Stimulated activated CD8-positive, alpha-beta memory T cell treated with anti-CD3 and anti-CD28 coated beads, Interleukin-4, amount 100 ng/mL, for 4 hours (primary cell): ENCODE data around the gene ANK2.
A peak's percentile ranks its signal among the peaks of the same experiment; 100 is the strongest.

Source experiments
- DNase-seq, 2 donors: peaks; one replicate each; pipeline ENCODE4 v3.0.0-alpha.2; 2020; ENCODE audit warnings: low read depth in 2 of 2, low spot score in 1 of 2

The ANK2 gene

DNA sequence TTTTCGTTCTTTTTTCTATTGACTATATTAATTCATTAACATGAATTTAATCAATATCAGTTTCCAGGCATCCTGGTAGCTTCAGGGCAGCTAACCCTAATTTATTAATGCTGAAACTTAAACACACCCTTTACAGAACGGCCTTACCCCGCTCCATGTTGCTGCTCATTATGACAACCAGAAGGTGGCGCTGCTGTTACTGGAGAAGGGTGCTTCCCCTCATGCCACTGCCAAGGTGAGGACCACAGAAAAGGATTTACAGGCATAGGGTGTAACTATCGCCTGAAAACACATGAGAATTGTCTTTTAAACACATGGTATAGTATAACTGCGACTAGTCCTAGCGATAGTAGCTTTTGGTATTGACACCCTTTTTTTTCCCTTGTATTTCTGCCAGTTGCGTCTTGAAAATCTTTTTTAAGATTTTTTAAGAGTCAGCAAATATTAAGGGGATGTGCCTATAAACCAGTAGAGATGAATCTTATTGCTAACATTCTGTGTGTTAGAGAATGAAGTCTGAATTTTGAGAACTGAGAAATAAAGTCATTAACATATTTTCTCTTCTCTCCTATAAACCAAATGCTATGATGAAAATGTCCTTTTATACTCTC lies 229.0 kb downstream of the ANK2 start:
- peak; percentile 10 to 18 for DNase-seq

DNA sequence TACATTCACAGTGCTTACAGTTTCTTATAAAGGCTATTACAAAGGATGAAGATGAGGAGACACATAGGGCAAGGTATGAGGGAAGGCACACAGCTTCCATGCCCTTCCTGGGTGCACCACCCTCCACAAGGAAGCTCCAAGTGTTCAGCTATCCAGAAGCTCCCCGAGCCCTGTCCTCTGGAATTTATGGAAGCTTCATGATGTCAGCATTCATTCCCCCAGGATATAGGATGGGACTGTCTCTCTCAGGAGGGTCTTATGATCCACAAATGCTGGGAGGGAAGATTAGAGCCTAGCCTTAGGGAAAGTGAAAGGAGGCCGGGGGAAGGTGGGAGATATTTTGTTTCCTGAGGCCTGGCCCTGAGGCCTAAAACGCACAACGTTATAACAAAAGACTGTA lies 236.0 kb downstream of the ANK2 start:
- DNase-seq, result no peak

DNA sequence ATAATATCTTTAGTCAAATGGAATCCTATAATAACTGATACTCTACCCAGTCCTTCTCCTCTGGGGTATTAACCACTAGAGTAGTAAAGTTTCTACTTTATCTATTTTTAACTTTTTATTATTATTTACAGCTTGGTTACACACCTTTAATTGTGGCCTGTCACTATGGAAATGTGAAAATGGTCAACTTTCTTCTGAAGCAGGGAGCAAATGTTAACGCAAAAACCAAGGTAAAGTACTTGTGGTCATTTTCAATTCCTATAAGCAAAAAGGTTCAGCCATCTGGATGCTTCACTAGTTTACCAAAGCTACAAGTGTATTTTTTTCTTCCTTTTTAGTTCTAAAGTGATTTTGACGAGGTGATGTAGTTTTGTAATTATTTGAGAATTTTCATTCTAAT lies 238.8 kb downstream of the ANK2 start:
- DNase-seq, result no peak

DNA sequence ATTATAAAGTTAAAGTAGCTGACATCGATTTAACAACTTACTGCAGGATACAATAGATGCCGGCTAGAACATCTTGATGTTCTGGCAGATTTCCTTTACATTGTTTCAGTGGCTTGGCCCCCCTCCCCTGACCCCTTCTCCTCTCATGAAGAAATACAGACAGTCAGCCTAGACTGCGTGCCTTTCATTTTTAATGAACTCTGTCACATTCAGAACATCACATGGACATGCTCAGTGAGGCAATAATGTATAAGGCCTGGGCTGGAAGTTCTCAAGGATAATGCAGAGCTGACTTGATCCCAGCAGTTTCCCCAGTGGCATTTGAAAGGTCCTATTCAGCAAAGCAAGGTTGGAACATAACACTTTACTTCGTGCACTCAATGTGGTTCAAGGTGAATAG lies 239.2 kb downstream of the ANK2 start:
- DNase-seq, result no peak

DNA sequence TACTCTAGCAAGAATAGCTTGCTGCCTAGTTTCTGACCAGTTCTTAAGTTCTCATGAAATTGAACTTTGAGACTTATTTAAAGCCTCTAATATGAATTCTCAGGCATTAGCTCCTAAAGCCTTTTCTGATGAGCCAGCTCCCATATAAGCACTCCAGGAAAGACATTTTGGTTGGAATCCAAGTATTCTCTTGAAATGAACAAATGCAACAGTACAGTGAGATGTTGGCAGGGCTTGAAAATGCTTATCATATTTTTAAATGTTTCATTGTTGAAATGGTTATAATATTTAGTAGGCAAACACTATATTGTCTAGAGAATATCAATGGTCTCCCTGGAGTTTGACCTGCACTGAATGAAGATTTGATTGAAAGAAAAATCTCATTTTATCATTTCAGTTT lies 240.3 kb downstream of the ANK2 start:
- no peak for DNase-seq

DNA sequence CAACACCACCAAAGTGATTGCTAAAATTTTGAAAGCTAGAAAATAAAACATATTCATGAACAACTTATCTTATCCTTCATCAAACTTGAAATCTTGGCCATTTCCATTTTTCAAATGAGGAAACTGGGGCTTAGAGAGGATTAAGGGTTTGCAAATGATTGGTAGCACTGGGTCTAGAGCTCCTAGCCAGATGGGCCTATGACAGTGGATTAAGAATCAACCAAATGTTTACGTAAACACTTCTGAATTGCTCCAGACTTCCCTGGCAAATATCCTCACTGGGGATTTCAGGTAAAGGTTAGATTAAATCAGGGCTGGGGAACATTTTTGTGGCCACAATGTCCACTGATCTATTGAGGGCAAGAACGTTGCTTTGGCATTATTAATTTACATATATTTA lies 241.2 kb downstream of the ANK2 start:
- DNase-seq, result no peak

DNA sequence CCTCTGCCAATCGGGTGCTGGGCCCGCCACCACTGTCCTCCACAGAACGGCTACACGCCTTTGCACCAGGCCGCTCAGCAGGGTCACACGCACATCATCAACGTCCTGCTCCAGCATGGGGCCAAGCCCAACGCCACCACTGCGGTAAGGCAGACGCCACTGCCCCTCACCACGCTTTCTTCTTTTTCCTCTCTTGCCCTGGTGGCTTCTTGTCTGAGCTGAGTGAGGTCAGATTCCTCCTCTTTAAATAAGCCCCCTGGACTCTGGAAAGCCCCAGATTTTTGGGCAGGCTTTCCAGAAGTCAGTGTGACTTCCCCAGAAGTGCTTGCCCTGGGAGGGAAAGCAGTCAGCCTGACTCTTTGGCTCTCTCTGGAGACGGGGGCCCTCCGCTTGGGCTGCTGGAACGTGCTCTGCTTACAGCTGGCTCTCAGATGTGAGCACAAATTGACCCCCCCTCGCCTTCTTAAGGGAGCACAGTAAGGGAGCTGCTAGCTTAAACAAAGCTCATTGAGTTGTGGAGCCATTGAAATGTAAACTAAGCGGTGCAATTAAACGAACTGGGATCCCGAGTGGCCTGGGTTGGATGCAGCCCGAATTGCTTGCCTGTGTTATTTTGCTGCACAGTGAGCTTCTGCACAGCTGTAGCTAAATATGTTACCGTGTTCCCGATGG lies 243.1 kb downstream of the ANK2 start:
- no peak for DNase-seq

DNA sequence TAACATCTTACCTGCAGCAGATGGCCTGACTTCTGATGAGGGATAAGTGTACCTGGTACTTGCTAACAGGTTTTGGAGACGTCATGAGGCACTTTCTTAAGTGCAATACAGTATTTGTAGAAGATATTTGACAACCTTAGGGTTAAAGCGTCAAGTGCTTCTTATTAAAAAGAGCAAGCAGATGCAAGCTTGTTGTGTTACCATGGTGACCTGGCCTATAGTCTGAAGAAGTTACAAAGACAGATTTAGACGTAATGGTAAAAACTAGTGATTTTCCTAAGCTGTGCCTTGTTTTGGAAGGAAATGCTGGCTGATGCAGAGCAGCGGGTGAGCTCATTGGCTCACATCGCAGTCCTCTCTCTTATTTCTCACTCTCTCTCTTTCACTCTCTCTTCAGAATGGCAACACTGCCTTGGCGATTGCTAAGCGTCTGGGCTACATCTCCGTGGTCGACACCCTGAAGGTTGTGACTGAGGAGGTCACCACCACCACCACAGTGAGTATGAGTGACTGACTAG lies 243.6 kb downstream of the ANK2 start:
- DNase-seq, result no peak

DNA sequence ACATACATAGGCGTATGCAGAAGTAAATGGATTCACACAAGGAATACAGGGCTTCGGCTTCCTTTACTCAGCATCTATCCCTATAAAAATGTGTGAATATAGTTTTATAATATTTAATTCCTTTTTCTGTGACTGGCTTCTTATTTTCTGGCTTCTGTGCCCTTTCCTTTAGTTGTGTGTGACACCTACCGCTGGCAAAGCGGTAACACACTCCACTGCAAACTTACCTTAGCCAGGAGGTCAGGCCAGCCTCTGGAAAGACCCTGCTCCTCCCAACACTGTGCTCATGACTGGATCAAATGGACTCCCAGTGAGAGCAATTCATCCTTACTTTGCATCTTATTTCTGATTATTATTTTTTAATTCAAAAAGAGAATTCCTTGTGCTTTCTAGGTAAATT lies 244.2 kb downstream of the ANK2 start:
- no peak for DNase-seq

DNA sequence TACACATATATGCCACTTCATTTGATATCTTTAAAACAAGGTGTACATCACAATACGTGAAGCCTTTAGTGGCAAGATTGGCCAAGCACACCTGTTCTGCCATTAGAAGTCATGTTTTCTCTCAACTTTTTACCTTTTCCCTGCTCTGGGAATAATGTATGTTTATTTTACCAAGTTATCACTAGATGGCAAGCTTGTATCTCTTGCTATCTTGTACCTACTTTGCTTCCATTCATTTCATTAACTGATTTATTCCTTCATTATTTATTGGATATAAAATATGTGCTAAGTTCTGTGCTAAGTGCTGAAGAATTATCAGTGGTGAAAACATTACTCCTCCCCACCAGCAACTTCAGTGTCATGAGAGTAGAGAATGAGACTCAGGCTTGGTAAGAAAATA lies 245.5 kb downstream of the ANK2 start:
- no peak for DNase-seq

DNA sequence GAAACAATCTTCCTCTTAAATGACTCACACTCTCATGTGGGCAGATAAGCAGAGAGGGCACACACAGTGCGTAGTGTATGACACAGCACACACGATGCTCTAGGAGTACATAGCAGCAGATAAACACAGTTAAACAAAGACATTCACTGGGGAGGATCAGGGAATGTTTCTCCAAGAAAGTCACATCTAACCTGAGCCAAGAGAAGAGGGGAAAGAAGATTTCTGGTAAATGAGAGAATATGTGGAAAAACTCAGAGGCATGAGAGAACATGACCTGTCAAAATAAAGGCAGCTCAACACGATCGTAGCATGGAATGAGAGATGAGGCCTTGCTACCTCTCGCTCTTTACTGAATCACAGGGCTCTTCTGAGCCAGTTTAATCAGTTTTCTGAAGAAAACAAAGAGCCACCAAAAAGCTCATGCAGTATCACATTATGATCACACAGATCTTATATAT lies 251.0 kb downstream of the ANK2 start:
- DNase-seq, result no peak

DNA sequence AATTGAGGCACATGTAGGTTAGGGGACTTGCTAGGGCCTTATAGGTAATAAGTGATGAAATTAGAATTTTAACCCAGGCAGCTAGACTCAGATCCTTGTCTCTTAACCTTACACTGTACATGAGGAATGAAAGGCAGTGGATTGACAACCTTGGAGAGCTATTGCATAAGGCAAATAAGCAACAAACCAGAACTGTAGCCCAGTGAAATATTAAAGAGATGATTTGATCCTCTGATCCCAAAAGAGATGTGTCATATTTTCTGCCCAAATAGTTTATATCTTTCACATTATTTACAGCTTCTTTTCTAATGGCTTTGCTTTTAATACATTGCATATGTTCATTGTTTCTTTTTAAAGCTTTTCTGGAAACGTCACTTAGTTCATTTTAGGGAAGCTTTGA lies 252.6 kb downstream of the ANK2 start:
- DNase-seq, result no peak

DNA sequence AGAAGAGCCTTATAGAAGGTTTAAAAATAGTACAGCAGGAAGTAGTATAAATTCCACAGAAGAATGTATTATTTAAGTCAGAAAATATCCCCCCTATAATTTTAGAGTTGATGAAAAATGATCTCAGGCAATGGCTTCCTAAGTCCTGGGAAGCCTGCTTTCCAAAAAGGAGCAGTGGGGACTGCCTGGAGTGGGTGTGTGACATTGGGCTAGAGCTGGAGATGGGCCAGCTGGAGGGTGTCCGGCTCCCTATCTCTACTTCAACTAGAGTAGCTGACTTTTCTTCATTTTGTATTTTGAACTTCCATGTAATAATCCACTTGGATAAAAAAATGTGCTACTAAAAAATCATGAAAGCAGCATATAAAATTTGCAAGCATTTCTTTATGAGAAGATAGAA lies 253.9 kb downstream of the ANK2 start:
- DNase-seq, result no peak

DNA sequence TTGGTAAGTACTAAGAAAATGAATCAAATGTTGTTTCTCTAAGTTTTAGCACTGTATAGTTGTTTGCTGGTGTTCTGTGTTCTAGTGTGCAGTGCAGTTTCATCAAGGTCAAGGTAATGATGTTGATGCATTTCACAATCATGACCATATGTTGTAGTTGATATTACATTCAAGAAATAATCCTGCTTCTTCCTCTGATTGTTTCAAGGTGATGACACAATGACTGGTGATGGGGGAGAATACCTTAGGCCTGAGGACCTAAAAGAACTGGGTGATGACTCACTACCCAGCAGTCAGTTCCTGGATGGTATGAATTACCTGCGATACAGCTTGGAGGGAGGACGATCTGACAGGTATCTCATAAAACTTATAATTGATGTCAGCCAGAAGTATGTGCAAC lies 261.6 kb downstream of the ANK2 start:
- DNase-seq, result no peak

DNA sequence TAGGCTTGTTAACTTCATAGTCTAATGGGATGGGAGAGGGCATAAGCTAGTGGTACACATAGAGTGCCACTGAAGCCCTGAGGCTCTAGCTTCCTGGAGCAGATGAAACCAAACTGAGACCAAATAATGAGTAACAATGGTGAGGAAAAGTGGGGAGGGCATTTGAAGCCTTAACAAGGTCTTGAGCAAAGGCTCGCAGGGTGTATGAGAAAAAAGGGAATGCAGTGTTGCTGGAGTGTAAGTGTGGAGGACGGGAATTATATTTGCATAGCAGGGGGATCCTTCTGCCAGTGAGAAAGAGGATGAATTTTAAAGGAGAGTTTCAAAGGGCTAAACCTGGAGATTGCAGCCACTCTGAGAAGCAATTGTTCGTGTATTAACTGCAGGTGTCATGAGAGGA lies 263.1 kb downstream of the ANK2 start:
- DNase-seq, result no peak

DNA sequence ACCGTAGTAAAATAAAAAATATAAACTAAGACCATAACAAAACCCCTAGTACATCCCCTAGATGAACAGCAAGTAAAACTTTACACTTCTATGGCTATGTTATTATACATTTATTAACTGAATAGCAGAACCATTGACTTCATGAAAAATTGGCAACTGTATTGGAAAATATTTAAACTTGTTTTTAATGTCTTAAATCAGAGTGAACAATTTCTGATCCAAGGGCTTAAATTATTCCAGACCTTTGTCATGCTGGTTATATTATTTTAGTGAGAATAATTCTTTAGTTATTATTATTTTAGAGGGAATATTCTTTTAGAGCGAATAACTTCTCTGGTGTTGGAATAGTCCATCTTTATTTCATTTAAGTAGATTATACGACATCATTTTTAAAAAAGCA lies 265.0 kb downstream of the ANK2 start:
- DNase-seq, result no peak

DNA sequence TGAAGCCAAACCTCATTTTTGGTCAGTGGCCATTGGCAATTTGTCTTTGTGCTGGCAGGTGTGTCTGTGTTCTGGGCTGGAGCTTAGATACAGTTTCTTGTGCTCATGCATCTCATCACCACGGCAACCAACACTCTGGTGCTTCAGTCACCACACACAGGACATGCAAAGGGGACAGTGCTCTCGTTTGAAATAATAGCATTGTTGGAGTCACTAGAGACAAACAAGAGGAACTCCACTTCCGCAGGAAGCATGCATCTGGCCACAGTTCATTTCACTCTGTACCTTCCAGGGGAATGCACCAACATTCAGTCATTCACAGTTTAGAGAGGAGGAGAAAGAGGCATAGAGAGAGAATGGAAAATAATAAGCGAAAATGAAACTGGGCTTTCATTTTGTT lies 267.4 kb downstream of the ANK2 start:
- DNase-seq, result no peak

DNA sequence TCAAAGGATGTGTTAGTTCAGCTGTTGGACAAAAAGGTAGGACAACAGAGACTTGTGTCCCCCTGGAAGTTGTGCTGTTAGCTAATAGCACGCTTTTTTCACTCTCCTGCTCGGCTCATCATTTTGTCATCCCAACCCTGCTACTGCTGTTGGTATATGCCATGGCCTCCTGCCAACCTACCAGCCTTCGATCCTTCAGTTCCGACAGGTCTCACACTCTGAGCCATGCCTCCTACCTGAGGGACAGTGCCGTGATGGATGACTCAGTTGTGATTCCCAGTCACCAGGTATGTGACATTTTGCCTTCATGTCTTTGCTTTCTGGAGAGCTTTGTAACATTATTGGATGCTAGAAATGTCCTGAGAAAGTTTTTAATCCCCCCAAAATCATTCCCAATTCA lies 268.1 kb downstream of the ANK2 start:
- no peak for DNase-seq

DNA sequence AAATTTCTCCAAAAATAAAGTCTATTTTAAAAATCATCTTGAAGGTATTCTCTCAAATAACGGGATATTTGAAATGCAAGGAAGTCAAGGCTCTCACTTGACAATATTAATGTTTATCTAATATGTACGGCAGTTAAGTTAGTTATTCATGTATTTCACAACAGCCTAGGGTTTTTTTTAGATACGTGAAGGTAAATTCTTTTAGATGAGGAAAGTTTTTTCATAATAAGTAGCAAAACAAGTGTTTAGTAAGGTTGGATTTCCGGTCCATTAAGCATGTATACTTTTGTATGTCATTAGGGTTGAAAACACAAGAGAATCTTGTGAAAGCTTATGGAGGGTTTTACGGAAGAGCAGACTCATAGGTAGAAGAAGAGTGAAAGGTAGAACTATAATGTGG lies 273.3 kb downstream of the ANK2 start:
- DNase-seq, result no peak

DNA sequence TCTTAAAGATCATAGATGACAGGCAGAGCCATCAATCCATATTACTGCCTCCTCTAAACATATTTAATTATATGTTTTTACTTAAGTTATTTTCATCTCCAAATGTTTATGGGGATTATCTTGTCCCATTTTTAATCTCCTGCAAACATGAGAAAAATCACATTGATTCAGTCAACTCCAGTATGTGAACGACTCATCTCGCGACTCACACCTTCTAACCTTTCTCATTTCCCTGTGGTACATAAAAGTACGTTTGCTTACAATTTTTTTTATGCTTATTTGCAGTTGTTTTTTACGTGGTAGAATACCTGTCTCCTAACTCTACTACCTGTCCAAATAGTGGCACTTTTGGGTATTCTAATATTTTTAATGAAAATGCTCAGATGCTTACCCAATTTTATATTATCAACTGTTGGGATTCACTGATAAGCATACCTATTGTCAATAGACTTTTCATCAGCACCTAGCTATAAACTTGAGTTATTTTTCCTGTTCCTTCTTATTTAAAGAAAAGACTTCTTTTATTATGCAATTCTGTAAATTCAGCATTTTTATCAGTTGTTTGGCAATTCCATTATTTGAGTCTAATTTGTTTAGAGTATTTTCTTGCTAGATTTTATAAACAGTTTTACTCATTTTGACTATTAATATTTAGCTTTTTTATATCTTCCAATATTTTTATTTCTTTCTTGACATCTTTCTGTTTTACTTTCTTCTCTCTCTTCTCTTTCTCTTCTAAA lies 276.6 kb downstream of the ANK2 start:
- no peak for DNase-seq

DNA sequence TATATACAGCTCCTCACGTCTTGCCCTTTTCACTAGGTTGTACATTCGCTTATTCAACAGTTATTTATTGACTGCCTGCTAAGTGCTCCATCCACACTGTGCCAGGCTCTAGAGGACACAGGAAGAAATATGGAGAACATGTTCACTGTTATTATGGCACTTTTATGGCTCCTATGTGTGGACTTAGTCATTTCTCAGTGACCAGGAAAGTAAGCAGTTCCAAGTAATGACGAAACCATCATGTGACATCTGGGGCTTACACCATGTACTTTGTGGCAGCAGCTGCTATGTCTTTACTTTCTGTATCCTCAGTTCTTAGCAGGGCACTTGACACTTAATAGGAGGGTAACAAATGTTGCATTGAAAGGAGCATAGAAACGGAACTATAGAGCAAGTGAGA lies 278.0 kb downstream of the ANK2 start:
- no peak for DNase-seq

DNA sequence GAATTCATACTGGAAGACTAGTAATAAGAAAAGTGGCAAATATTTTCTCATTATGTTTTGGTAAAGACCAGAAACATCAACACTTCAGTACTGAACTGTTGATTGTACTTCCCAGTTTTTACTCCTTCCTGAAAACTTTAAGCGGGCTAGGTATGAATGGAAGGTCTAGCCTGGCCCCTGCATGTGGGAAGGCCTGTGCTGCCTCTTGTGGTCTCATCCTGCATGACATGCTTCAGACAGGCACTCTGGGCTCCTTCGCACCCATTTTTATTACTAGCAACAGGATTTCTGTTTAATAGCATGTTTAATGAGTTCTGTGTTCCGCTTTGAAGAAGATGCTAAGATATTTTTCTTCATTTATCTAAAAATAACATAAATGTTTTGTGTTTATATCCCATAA lies 279.1 kb downstream of the ANK2 start:
- DNase-seq, result no peak
